Measurements from ENCODE around the gene FGFR4. TPM values are rescaled to one million over a fixed set of nuclear protein-coding genes. Genes with fewer than 3 reads are reported as not detected.

The FGFR4 gene
- total RNA-seq, 6 donors from 2014 or later = 14.8 to 175 (median 87.1) TPM

- peaks cover 0 to 14% (median 6%) of the 10 kb centered on the region in 4 donors for H3K36me3 ChIP-seq
- 89 to 90% methylated on average over 22 to 31 of the region's 31 CpGs for WGBS, 2 donors
- no peak for TF ChIP-seq POLR2A (IDR thresholded peaks at IDR 0.05)
- no peak for TF ChIP-seq EP300 (IDR thresholded peaks at IDR 0.05)
- TF ChIP-seq POLR2AphosphoS5 (IDR thresholded peaks at IDR 0.05) = no peak
- DNase-seq = no peak
- no peak for ATAC-seq (ENCODE audit: low FRiP score in 2 of 2)
- peak overlapping the region in 2 of 4 donors; percentile 60 to 94 for H3K4me3 ChIP-seq
- no peaks in the 10 kb centered on the region for H3K27me3 ChIP-seq
- no peaks in the 10 kb centered on the region for H3K9me3 ChIP-seq
- H3K27ac ChIP-seq = peak overlapping the region; percentile 19 to 96 (median 93)
- H3K4me1 ChIP-seq = peaks cover 19 to 46% (median 32%) of the 10 kb centered on the region in 4 donors
Observed at GRCh38 chr5:177131352-177132135, 44.8 kb downstream of the FGFR4 start.

DNA sequence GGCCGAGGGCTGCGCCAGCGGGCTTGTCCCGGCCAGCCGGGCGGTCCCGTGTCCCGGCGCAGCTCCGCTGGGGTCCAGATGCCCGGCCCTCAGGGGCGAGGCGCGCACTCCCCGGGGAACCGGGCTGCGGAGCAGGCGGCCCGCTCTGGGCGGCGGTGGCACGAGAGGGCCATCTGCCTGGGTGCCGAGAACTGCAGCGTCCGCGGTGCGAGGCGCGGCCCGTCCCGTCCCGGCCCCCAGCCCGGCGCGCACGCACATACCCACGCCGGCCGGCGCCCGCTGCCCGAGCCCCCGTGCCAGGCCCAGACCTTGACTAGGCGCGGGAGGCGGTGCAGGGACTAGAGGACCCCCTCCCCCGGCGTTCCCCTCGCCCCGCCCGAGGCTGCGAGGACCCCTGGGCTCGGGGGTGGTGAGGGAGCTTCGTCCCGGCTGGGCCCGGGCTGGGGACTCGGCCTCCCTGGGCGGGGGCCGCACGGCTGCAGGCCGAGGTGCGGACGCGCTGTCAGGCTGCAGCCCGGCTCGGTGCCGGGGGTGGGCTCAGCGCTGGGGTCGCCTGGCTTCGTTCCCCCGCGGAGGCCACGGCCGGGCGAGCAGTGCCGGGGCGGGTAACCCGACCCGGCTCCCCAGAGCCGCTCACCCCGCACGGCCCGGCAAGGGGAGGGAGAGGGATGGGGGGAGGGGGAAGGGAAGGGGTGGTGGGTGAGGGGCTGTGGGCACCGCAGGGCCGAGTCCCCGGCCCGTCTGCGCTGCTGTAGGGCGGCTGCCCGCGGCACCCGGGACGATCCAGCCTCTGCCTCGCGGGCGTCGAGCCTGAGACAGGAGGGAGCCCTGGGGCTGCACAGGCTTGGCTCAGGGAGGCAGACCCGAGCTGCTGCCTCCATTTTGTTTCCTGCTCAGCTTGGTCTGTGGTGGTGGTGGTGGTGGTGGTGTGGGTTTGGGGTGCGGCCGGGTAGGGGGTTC, 45.7 kb downstream of the FGFR4 start:
- Histone ChIP-seq H3K27ac (peak overlapping the region; percentile 89 to 96 (median 93)), H3K27me3 (no peaks in the 10 kb centered on the region), H3K9me3 (no peaks in the 10 kb centered on the region), H3K4me1 (peaks cover 28 to 55% (median 41%) of the 10 kb centered on the region in 4 donors), H3K4me3 (peak overlapping the region in 3 of 4 donors; percentile 60 to 94 (median 93)), H3K36me3 (peaks cover 0 to 19% (median 7%) of the 10 kb centered on the region in 4 donors)
- whole genome bisulfite sequencing, 2 donors = 21 to 55% methylated on average over 9 to 35 of the region's 100 CpGs
- DNase-seq (peak; percentile 31 to 89), ATAC-seq (ENCODE audit: low FRiP score in 2 of 2) (peak; percentile 52 to 60)
- TF ChIP-seq POLR2AphosphoS5 (IDR thresholded peaks at IDR 0.05) (no peak), EP300 (IDR thresholded peaks at IDR 0.05) (no peak), POLR2A (IDR thresholded peaks at IDR 0.05) (no peak)
- TF ChIP-seq, protein P1, sequence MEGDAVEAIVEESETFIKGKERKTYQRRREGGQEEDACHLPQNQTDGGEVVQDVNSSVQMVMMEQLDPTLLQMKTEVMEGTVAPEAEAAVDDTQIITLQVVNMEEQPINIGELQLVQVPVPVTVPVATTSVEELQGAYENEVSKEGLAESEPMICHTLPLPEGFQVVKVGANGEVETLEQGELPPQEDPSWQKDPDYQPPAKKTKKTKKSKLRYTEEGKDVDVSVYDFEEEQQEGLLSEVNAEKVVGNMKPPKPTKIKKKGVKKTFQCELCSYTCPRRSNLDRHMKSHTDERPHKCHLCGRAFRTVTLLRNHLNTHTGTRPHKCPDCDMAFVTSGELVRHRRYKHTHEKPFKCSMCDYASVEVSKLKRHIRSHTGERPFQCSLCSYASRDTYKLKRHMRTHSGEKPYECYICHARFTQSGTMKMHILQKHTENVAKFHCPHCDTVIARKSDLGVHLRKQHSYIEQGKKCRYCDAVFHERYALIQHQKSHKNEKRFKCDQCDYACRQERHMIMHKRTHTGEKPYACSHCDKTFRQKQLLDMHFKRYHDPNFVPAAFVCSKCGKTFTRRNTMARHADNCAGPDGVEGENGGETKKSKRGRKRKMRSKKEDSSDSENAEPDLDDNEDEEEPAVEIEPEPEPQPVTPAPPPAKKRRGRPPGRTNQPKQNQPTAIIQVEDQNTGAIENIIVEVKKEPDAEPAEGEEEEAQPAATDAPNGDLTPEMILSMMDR (IDR thresholded peaks at IDR 0.05) = no peak

DNA sequence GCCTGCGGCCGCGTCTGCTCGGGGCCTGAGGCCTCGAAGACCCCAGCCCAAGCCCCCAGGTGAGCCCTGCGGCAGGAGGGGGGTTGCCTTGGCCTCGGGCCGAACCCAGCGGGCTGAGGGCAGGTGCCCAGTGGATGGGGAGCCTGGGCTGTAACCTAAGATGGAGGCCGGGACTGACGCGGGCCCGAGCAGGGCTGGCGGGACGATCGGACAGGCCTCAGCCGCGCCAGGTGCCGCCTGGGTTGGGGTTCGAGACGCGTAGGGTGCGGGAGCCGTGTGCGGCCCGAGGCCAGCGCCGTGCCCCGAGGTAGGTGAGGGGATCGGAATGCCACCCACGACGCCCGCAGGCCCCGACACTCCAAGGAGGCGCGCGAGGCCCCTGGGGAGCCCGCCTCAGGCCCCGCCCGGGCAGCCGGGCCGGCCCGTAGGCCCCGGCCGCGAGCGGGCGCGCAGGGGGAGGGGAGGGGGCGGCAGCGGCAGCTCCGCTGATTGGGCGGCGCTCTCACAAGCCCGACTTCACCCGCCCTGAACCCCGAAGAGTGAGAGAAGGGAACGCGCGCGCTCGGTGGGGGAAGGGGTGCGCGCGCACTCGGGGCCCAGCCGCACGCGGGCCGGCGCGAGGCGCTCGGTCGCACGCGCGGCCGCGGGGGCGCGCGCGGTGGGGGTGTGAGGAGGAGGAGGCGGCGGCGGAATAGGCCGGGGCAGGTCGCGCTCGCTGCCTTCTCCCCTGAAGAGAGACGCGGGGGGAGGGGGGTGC, 46.6 kb downstream of the FGFR4 start, which contains the start of gene NSD1:
NSD1 (plus strand) TSS at position 678 of the 757 bp plus-strand sequence. CDS start 1,331 bp downstream, outside the sequence.
- no peaks in the 10 kb centered on the region for H3K27me3 ChIP-seq
- peak in 3 of 4 donors; percentile 60 to 93 (median 66) for TF ChIP-seq POLR2A (IDR thresholded peaks at IDR 0.05)
- peak; percentile 22 to 50 for TF ChIP-seq POLR2AphosphoS5 (IDR thresholded peaks at IDR 0.05)
- TF ChIP-seq, protein P1 (IDR thresholded peaks at IDR 0.05) = no peak
- no peak for TF ChIP-seq EP300 (IDR thresholded peaks at IDR 0.05)
- WGBS, 2 donors = 0 to 1% methylated on average over 9 to 80 of the region's 93 CpGs
- H3K27ac ChIP-seq = peak within 1 kb of the TSS; percentile 89 to 96 (median 93)
- ATAC-seq (ENCODE audit: low FRiP score in 2 of 2) (peak; percentile 85 to 90), DNase-seq (peak; percentile 94 to 99)
- peak within 1 kb of the TSS; percentile 60 to 94 (median 83) for H3K4me3 ChIP-seq
- H3K9me3 ChIP-seq = no peaks in the 10 kb centered on the region
- H3K4me1 ChIP-seq = peaks cover 35 to 61% (median 47%) of the 10 kb centered on the region in 4 donors
- peaks cover 0 to 19% (median 7%) of the 10 kb centered on the region in 4 donors for H3K36me3 ChIP-seq

GRCh38 chr5:177133853-177134696, 47.4 kb downstream of the FGFR4 start:
- TF ChIP-seq, protein P1 (IDR thresholded peaks at IDR 0.05) = no peak
- TF ChIP-seq POLR2A (IDR thresholded peaks at IDR 0.05) = peak in 2 of 4 donors; percentile 33 to 38
- TF ChIP-seq EP300 (IDR thresholded peaks at IDR 0.05) = no peak
- TF ChIP-seq POLR2AphosphoS5 (IDR thresholded peaks at IDR 0.05) = no peak
- Histone ChIP-seq H3K4me1 (peaks cover 35 to 59% (median 49%) of the 10 kb centered on the region in 4 donors), H3K9me3 (no peaks in the 10 kb centered on the region), H3K27me3 (no peaks in the 10 kb centered on the region), H3K4me3 (peak overlapping the region; percentile 60 to 94 (median 83)), H3K36me3 (peaks cover 0 to 19% (median 7%) of the 10 kb centered on the region in 4 donors), H3K27ac (peak overlapping the region; percentile 89 to 96 (median 93))
- peak; percentile 61 to 70 for ATAC-seq (ENCODE audit: low FRiP score in 2 of 2)
- DNase-seq = peak; percentile 45 to 92
- 0% methylated on average over 26 of the region's 83 CpGs; no CpG with 5 or more reads in 1 of the 2 donors for WGBS, 2 donors

Data from upper lobe of left lung (tissue), 6 donors.